H9 (cell line): ENCODE measurements around the gene CREG1. TPM values are rescaled to one million over a fixed set of nuclear protein-coding genes. Genes with fewer than 3 reads are reported as not detected.

Experiments used
- DNase-seq: peaks from one replicate; pipeline ENCODE4 v3.0.0-alpha.2; 2017
- H2AFZ ChIP-seq: one replicate; pipeline ENCODE4 v1.6.1; 2013; ENCODE audit warnings: mild to moderate bottlenecking, low read length, control low read depth, moderate library complexity
- H2AK5ac ChIP-seq: 2 replicates; pipeline ENCODE4 v1.6.1; 2013; ENCODE audit warnings: low read length, control low read depth, mixed read lengths; ENCODE audit not compliant: insufficient read length
- H2BK120ac ChIP-seq: one replicate; pipeline ENCODE4 v1.6.1; 2013; ENCODE audit warnings: low read depth, mild to moderate bottlenecking, low read length, control low read depth, inconsistent platforms; ENCODE audit not compliant: poor library complexity, severe bottlenecking
- H2BK12ac ChIP-seq: 2 replicates; pipeline ENCODE4 v1.6.1; 2013; ENCODE audit warnings: low read length, control low read depth, mixed read lengths, low read depth; ENCODE audit not compliant: insufficient read length
- H2BK15ac ChIP-seq: 2 replicates; pipeline ENCODE4 v1.6.1; 2013; ENCODE audit warnings: low read depth, low read length, control low read depth
- H2BK20ac ChIP-seq: one replicate; pipeline ENCODE4 v1.6.1; 2013; ENCODE audit warnings: low read depth, mild to moderate bottlenecking, low read length, control low read depth, inconsistent platforms; ENCODE audit not compliant: poor library complexity, severe bottlenecking
- H2BK5ac ChIP-seq: 2 replicates; pipeline ENCODE4 v1.6.1; 2013; ENCODE audit warnings: low read length, control low read depth, mixed read lengths; ENCODE audit not compliant: insufficient read length
- H3K14ac ChIP-seq: 2 replicates; pipeline ENCODE4 v1.6.1; 2013; ENCODE audit warnings: low read length, control low read depth; ENCODE audit not compliant: insufficient read depth
- H3K18ac ChIP-seq: 2 replicates; pipeline ENCODE4 v1.6.1; 2013; ENCODE audit warnings: low read depth, mild to moderate bottlenecking, mixed read lengths, low read length, control low read depth; ENCODE audit not compliant: insufficient read length
- H3K23ac ChIP-seq: 2 replicates; pipeline ENCODE4 v1.6.1; 2013; ENCODE audit warnings: low read length, control low read depth, mixed read lengths, low read depth; ENCODE audit not compliant: insufficient read length
- H3K23me2 ChIP-seq: 2 replicates; pipeline ENCODE4 v1.6.1; 2013; ENCODE audit warnings: low read depth, mild to moderate bottlenecking, mixed read lengths, low read length, control low read depth; ENCODE audit not compliant: insufficient read length, poor library complexity, severe bottlenecking
- H3K27ac ChIP-seq: 2 replicates; pipeline ENCODE4 v1.5.1; 2013; ENCODE audit warnings: low read length, control low read depth, mixed read lengths, low read depth; ENCODE audit not compliant: insufficient read length
- H3K27me3 ChIP-seq: 2 replicates; pipeline ENCODE4 v1.6.1; 2013; ENCODE audit warnings: low read length, control low read depth, inconsistent platforms; ENCODE audit not compliant: insufficient read depth
- H3K4ac ChIP-seq: 2 replicates; pipeline ENCODE4 v1.6.1; 2013; ENCODE audit warnings: low read depth, mild to moderate bottlenecking, control low read depth, inconsistent platforms, low read length, moderate library complexity
- H3K4me1 ChIP-seq: 2 replicates; pipeline ENCODE4 v1.6.1; 2013; ENCODE audit warnings: low read length, control low read depth, inconsistent platforms; ENCODE audit not compliant: insufficient read depth
- H3K4me2 ChIP-seq: 2 replicates; pipeline ENCODE4 v1.6.1; 2013; ENCODE audit warnings: low read length, control low read depth, mixed read lengths; ENCODE audit not compliant: insufficient read length, insufficient read depth
- H3K56ac ChIP-seq: 2 replicates; pipeline ENCODE4 v1.6.1; 2013; ENCODE audit warnings: low read depth, mild to moderate bottlenecking, mixed read lengths, low read length, control low read depth; ENCODE audit not compliant: insufficient read length
- H3K79me1 ChIP-seq: 2 replicates; pipeline ENCODE4 v1.6.1; 2013; ENCODE audit warnings: low read depth, mild to moderate bottlenecking, moderate library complexity, low read length, control low read depth, inconsistent platforms; ENCODE audit not compliant: insufficient read depth, poor library complexity, severe bottlenecking
- H3K79me2 ChIP-seq: 2 replicates; pipeline ENCODE4 v1.6.1; 2013; ENCODE audit warnings: low read length, control low read depth, inconsistent platforms; ENCODE audit not compliant: insufficient read depth
- H3K9ac ChIP-seq: 2 replicates; pipeline ENCODE4 v1.6.1; 2013; ENCODE audit warnings: low read length, control low read depth, mixed read lengths; ENCODE audit not compliant: insufficient read length; ENCODE audit errors: extremely low read depth
- H3K9me3 ChIP-seq: one replicate; pipeline ENCODE4 v1.6.1; 2013; ENCODE audit warnings: low read depth, low read length, inconsistent platforms; ENCODE audit not compliant: control insufficient read depth
- H3T11ph ChIP-seq: one replicate; pipeline ENCODE4 v1.6.1; 2013; ENCODE audit warnings: mild to moderate bottlenecking, low read length, control low read depth, inconsistent platforms
- H4K20me1 ChIP-seq: one replicate; pipeline ENCODE4 v1.6.1; 2013; ENCODE audit not compliant: control insufficient read depth, insufficient read length, insufficient read depth
- H4K5ac ChIP-seq: 2 replicates; pipeline ENCODE4 v1.6.1; 2013; ENCODE audit warnings: low read depth, mild to moderate bottlenecking, mixed read lengths, low read length, control low read depth; ENCODE audit not compliant: insufficient read length
- H4K8ac ChIP-seq: replicated peaks from 2 replicates; pipeline ENCODE4 v1.6.1; 2013; ENCODE audit warnings: low read length, control low read depth, mixed read lengths, low read depth; ENCODE audit not compliant: insufficient read length
- H4K91ac ChIP-seq: 2 replicates; pipeline ENCODE4 v1.6.1; 2013; ENCODE audit warnings: low read depth, mild to moderate bottlenecking, moderate library complexity, mixed read lengths, low read length, control low read depth; ENCODE audit not compliant: insufficient read length
- H3K27ac Mint-ChIP-seq, 3 experiments: 2 replicates in 2 of 3; 3 replicates in 1 of 3; pipeline ENCODE4 v1.8.0; 2020 to 2021; ENCODE audit warnings: mixed read lengths in 3 of 3, mild to moderate bottlenecking in 1 of 3, moderate library complexity in 1 of 3
- H3K27me3 Mint-ChIP-seq: 2 replicates; pipeline ENCODE4 v1.8.0; 2021; ENCODE audit warnings: low read depth, mild to moderate bottlenecking, moderate library complexity, mixed read lengths
- H3K36me3 Mint-ChIP-seq, 3 experiments: 2 replicates in 2 of 3; 3 replicates in 1 of 3; pipeline ENCODE4 v1.8.0; 2020 to 2021; ENCODE audit warnings: low read depth in 3 of 3, mixed read lengths in 3 of 3; ENCODE audit not compliant: insufficient read depth in 1 of 3
- H3K4me1 Mint-ChIP-seq, 2 experiments: 2 replicates each; pipeline ENCODE4 v1.8.0; 2020; ENCODE audit warnings: mixed read lengths in 2 of 2
- H3K4me3 Mint-ChIP-seq, 2 experiments: 2 replicates in 1 of 2; 3 replicates in 1 of 2; pipeline ENCODE4 v1.8.0; 2020 to 2021; ENCODE audit warnings: mild to moderate bottlenecking in 2 of 2, mixed read lengths in 2 of 2, moderate library complexity in 1 of 2
- H3K9me3 Mint-ChIP-seq, 2 experiments: 2 replicates in 1 of 2; 3 replicates in 1 of 2; pipeline ENCODE4 v1.8.0; 2020; ENCODE audit warnings: mild to moderate bottlenecking in 2 of 2, mixed read lengths in 2 of 2, moderate library complexity in 1 of 2
- CTCF ChIP-seq: fragments of 200-600 bp; sonication (generic); conservative IDR thresholded peaks from 3 replicates; pipeline ENCODE4 v1.8.0; 2021; ENCODE audit warnings: antibody characterized with exemption, mild to moderate bottlenecking
- WGBS: extraction: QIAGEN DNeasy Blood & Tissue Kit; methylation state at CpG from one replicate; pipeline ENCODE4 v1.1.7; 2013; ENCODE audit warnings: missing lambda C conversion rate, low lambda C conversion rate, mixed read lengths; ENCODE audit not compliant: insufficient read length; ENCODE audit errors: extremely low coverage; 5-methylcytosine and 5-hydroxymethylcytosine counted together
- total RNA-seq: library from RNA; stranded (reverse); gene quantifications from 2 replicates; pipeline ENCODE4 v1.2.1, GENCODE V29; 2021

The CREG1 gene
- total RNA-seq, 1 experiment from 2014 or later: 19.8 TPM

- Mint-ChIP-seq H3K36me3 (no peaks in the 10 kb centered on the region), H3K4me1 (peaks cover 4 to 8% of the 10 kb centered on the region in 2 experiments; a peak in 1 of 4 replicates), H3K4me3 (no peak overlapping the region), H3K9me3 (peaks cover 2 to 4% of the 10 kb centered on the region in 2 experiments; a peak in 2 of 5 replicates), H3K27me3 (peaks cover 3% of the 10 kb centered on the region), H3K27ac (no peak overlapping the region)
- no peak for TF ChIP-seq CTCF
- no peaks in the 10 kb centered on the region for H3K79me2 ChIP-seq
- H2BK15ac ChIP-seq: no peak overlapping the region
- no peak overlapping the region for H4K8ac ChIP-seq
- H3K4me2 ChIP-seq: no peak overlapping the region
- WGBS: 100% methylated on average over 1 of the region's 5 CpGs
- H2AK5ac ChIP-seq: no peak overlapping the region
- H4K20me1 ChIP-seq: no peaks in the 10 kb centered on the region
- H3K9ac ChIP-seq: no peak overlapping the region
- H2BK20ac ChIP-seq: no peak overlapping the region
- H4K5ac ChIP-seq: no peak overlapping the region
- no peak overlapping the region for H3K23ac ChIP-seq
- H3K27me3 ChIP-seq: no peaks in the 10 kb centered on the region
- no peaks in the 10 kb centered on the region for H3K4me1 ChIP-seq
- H3K79me1 ChIP-seq: no peaks in the 10 kb centered on the region
- H2AFZ ChIP-seq: no peak overlapping the region
- H2BK120ac ChIP-seq: no peak overlapping the region
- H3T11ph ChIP-seq: no peak overlapping the region
- no peak overlapping the region for H2BK12ac ChIP-seq
- no peaks in the 10 kb centered on the region for H3K23me2 ChIP-seq
- no peaks in the 10 kb centered on the region for H3K9me3 ChIP-seq
- H3K4ac ChIP-seq: no peak overlapping the region
- no peak overlapping the region for H4K91ac ChIP-seq
- H3K18ac ChIP-seq: no peak overlapping the region
- no peak overlapping the region for H2BK5ac ChIP-seq
- no peak for DNase-seq
- no peak overlapping the region for H3K14ac ChIP-seq
- no peak overlapping the region for H3K56ac ChIP-seq
- no peak overlapping the region for H3K27ac ChIP-seq
These were observed 12.4 kb upstream of the CREG1 start for GRCh38 chr1:167565922-167566321.
